Stimulated activated CD4-positive, alpha-beta T cell treated with anti-CD3 and anti-CD28 coated beads, Interleukin-1b, Interleukin-23, amount 100 ng/mL, for 48 hours (primary cell): ENCODE measurements around the gene NRXN2.

Experiments
- DNase-seq: peaks from one replicate; pipeline ENCODE4 v3.0.0-alpha.2; 2020

Gene NRXN2

GRCh38 chr11:64643920-64644646 is 78.9 kb downstream of the NRXN2 start:
- DNase-seq, result no peak

DNA sequence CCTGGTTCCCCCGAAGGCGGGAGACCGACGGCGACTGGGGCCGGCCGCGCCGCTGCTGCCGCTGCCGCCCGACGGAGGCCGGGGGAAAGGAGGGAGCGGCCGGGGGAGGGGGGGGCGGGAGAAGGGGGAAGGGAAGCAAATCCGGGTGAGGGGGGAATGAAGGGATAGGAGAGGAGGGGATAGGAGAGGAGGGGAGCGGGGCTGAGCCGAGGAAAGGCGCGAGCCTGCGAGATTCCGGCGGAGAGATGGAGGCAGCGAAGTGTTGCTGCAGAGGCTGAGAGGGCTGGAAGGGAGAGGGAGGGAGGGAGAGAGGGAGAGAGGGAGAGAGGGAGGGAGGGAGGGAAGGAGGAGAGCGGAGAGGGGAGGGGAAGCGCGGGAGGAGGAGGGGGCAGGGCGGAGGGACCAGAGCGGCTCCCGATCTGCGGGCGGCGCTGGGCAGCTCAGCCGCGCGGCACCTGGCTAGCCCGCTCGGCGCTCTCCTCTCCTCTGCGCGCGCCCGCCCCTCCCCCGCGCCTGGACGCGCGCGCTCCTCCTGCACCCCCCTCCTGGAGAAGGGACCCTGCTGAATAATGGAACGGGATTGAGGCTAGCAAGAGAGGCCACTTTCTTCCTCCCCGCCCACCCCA is 79.6 kb downstream of the NRXN2 start:
- no peak for DNase-seq

- no peak for DNase-seq
Measured at GRCh38 chr11:64642871-64643255, 80.1 kb downstream of the NRXN2 start.

DNA sequence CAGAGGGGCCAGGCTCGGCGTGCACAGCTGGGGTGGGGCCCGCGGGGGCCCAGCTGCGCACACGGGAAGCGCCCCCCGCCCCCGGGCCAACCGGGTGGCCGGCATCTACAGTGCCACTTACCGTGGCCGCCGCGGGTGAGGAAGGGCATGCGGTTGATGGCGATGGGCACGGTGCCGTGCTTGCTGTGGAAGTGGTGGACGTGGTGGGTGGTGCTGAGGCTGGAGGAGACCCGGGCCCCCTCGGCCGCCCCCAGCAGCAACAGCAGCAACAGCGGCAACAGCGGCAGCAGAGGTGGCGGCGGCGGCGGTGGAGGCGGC is 80.6 kb downstream of the NRXN2 start:
- DNase-seq, result no peak

DNA sequence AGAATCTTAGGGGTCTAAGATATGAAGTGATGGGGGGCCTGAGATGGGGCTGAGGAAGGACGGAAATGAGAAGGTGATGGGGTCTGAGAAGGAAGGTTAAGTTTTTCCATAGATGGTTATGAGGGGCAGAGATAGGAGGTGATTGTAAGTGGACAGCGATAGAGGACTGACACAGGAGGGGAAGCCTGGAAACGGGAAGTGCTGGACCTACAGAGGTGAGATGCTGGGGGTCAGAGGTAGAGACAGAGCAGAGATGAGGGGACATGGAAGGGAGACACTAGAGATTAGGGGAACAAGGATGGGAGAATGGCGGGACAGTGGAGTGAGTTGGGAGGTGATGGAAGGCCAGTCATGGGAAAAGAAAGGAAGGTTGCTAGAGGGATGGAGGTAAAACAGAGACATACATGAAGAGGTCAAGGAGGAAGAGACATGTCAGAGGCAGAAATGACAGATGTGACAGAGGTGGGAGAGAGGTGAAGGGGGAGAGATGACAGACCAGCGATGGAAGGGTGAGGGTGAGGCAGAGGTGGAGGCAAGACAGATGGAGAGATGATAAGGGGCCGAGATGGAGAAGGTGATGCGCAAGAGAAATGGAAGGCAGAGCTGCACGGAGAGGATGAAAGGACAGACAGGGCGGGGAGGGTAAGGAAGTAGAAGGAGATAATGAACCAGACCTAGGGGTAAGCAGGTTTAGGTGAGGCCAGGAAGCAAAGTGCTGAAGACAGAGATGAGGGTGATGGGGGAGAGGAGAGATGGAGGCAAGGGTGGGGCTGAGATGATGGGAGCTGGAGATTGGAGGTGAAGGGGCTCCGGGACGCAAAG is 81.2 kb downstream of the NRXN2 start:
- DNase-seq, result no peak

DNA sequence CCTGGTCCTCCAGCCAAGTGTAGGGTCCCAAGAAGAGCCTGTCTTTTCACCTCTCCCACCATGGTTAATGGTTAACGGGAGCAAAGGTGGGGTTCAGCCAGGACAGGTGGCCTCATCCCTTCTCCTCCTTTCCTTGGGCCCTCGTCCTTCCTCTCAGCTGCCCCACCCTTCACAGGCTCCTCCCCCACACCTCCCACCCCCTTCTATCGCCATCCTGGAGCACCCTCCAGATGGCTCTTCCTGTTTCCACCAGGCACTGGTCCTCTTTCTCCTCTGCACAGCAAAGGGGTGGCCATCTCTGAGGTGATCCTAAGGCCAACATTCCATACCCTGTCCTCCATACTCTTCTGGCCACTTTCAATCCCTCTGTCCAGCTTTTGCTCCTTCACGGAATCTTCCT is 83.1 kb downstream of the NRXN2 start:
- DNase-seq, result no peak

DNA sequence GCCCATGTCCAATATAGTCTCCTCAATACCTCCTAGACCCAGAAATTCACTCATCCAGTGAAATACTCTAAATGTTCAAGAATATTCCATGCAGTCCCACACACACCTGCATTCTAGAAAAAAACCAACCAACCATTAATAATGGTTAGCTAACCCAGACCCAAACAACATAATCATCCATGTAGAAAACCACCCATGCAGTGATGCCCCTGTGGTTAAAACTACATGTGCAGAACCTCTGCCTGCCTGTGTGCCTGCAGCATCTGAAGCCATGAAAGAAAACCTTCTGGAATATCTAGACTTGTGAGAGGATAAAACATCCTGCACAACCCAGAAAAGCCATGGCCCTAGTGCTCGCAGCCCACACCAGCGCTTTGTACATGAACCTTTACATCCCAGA is 84.2 kb downstream of the NRXN2 start:
- DNase-seq, result no peak

DNA sequence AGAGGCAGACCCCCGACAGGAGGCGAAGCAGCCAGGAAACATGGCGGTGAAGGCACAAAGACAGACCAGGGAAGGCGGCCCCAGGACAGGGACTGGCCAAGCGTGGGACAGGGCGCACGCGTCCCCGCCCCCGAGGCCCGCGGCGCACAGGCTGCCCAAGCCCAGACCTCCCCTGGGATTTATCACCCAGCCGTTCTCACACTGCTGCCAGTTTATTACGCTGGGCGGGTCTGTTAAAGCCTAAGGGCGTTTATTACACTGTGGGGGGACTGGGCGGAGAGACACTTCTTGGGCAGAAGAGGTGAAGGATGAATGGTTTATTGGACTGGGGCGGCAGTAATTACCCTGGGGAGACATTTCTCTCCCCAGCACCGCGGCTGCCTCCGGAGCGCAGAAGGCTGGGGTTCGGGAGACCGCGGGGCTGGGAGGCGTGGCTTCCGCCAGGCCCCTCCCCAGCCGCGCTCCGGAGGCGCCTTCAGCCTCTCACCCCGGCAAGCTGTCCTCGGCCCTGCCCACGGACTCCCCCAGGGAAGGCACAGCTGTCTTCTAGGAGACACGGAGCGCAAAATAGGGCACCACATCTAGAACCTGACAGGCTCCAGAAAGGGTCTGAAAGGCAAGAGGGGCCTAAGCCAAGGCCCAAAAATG is 84.9 kb downstream of the NRXN2 start:
- no peak for DNase-seq

GRCh38 chr11:64637334-64638017 is 85.5 kb downstream of the NRXN2 start:
- DNase-seq, result no peak

GRCh38 chr11:64633555-64634159 is 89.3 kb downstream of the NRXN2 start:
- DNase-seq, result no peak

- no peak for DNase-seq
Measured at GRCh38 chr11:64632654-64633053, 90.3 kb downstream of the NRXN2 start.

GRCh38 chr11:64632237-64632636 is 90.8 kb downstream of the NRXN2 start:
- DNase-seq, result no peak

DNA sequence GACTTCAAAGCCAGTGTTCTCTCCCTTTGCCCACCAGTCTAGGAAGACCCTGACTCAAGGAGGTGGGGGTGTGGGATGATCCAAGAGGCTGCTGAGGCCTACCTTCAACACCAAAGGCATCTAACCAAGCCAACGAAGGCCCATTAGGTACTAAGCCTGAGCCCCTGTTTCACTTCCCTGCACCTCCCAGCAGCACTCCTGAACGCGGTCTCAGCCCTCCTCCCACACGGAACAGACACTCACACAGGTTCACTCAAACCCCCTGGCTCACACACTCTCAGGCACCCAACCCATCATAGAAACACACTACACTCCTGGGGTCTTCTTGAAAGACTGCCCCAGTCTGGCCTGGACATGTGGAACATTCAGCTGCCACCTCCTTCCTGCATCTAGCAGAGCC is 91.3 kb downstream of the NRXN2 start:
- DNase-seq, result no peak

- no peak for DNase-seq
Measured at GRCh38 chr11:64629796-64630562, 93.0 kb downstream of the NRXN2 start.

DNA sequence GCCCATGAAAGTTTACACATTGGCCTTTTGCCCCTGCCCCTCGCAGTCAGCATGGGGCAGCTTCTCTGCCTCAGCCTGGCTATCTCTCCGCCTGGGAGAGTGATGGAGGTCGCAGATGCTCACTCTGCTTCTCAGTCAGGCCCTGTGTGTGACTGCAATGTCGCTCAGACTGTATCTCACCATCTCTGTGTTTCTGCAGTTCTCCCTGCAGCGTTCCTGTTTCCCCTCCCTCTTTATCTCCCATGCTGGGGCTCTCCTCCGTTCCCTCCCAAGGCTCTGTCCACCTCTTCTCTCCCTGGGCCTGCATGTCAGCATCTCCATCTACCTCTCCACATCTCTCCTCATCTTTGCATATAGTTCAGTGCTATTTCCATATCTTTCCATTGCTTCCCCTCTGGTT is 93.9 kb downstream of the NRXN2 start:
- DNase-seq, result no peak

DNA sequence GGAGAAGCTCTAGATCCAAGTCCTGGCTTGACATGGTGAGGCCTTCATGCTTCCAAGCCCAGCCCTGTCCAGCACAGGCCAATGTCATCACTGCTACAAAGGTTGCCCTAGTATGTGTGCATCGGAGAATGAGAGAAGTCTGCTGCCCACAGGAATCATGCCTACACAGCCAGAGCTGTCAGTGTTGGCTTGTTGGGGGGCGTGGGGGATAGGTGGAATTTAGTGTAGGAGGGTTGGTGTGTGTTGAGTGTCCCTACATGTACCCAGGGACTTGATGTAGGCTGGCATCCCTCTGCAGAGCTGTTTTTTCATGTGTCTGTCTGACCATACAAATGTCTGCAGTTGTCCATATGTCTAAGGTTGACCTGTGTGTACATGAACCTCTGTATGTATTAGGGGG is 94.4 kb downstream of the NRXN2 start:
- no peak for DNase-seq

GRCh38 chr11:64627371-64627770 is 95.6 kb downstream of the NRXN2 start:
- no peak for DNase-seq

- no peak for DNase-seq
Measured at GRCh38 chr11:64626637-64627036, 96.4 kb downstream of the NRXN2 start.

- no peak for DNase-seq
Measured at GRCh38 chr11:64624883-64625481, 98.0 kb downstream of the NRXN2 start.

DNA sequence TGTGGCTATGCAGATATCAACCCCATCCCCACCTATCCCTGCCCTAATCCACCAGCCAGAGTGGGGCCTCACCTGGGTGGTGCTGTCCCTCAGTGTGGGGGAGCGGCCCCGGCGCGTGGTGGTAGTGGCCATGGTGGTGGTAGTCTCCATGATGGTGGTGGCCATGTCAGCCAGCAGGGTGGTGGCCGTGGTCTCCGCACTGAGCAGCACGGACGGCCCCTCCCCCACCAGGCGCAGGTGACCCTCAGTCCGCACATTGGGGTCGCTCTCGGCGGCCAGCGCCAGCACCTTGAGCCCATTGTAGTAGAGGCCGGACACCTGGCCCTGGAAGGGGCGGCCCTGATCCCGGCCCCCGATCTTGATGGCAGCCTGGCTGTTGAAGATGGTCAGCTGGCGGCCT is 100.3 kb downstream of the NRXN2 start:
- no peak for DNase-seq

DNA sequence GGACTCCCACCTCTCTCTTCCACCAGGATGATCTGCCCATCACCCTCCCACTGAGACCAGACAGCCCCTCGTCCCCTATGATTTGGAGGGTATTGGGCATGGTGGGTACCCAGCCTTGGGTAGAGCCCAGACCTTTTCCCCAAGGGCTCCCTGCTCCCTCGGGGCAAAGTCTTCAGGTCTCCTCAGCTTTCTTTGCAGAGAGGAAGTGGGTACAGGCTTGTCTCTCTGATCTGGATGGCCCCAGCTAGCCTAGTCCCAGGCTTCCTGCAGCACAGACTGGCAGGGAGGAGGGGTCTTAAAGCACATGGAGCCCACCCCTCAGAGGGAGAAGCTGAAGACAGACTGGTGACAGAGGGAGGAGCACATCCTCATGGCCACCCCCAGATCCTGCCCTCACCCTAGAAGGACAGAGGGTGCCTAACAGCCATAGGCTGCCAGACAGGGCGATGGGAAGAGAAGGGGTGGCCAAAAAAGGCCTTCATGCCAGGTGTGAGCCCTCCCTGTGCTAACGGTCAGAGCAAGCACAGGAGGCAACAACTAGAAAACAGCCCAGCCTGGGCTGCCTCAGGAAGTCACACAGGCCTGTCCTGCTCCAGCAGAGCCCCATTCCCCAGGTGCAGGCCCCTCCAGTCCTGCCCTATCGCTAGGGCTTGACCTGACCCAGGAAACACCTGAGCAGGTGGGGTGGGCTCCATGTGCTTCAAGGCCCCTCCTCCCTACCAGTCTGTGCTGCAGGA is 101.5 kb downstream of the NRXN2 start:
- no peak for DNase-seq
